C4-2B (cell line): ENCODE data around the gene MARK2.

Experiments used
- ZFX ChIP-seq: fragments of 450-650 bp; IDR thresholded peaks from 2 replicates; pipeline ENCODE4 v1.6.1; 2017
- TF ChIP-seq, protein P1 (sequence below): fragments of 450-650 bp; conservative IDR thresholded peaks from 2 replicates; pipeline ENCODE4 v1.5.1; 2017; ENCODE audit warnings: mild to moderate bottlenecking

DNA sequence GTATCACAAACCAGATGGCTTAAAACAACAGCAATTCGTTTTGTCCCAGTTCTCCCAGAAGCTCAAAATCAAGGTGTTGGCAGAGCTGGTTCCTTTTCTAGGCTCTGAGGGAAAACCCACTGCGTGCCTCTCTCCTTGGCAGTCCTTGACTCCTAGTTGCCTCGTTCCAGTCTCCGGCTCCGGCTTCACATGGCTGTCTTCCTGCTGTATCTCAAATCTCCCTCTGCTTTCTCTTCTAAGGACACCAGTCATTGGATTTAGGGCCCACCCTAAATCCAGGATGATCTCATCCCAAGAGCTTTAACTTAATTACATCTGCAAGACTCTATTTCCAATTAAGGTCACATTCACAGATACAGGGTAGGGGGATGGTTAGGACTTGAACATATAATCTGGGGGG is 90.7 kb downstream of the MARK2 start:
- TF ChIP-seq, protein P1, sequence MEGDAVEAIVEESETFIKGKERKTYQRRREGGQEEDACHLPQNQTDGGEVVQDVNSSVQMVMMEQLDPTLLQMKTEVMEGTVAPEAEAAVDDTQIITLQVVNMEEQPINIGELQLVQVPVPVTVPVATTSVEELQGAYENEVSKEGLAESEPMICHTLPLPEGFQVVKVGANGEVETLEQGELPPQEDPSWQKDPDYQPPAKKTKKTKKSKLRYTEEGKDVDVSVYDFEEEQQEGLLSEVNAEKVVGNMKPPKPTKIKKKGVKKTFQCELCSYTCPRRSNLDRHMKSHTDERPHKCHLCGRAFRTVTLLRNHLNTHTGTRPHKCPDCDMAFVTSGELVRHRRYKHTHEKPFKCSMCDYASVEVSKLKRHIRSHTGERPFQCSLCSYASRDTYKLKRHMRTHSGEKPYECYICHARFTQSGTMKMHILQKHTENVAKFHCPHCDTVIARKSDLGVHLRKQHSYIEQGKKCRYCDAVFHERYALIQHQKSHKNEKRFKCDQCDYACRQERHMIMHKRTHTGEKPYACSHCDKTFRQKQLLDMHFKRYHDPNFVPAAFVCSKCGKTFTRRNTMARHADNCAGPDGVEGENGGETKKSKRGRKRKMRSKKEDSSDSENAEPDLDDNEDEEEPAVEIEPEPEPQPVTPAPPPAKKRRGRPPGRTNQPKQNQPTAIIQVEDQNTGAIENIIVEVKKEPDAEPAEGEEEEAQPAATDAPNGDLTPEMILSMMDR, result no peak
- TF ChIP-seq ZFX, result no peak
